GM08714 (cell line): Measurements from ENCODE around the gene MRC2.

ENCODE experiments used
- H3K4me3 ChIP-seq: fragments of 200-500 bp; sonication (Bioruptor generic); 2 replicates; pipeline ENCODE4 v1.5.1; 2014; ENCODE audit warnings: mild to moderate bottlenecking, low read length, inconsistent platforms
- ZNF274 ChIP-seq: IDR thresholded peaks from 2 replicates; pipeline ENCODE4 v1.6.1; 2012; ENCODE audit warnings: mild to moderate bottlenecking, low read depth, low read length

Gene MRC2

DNA sequence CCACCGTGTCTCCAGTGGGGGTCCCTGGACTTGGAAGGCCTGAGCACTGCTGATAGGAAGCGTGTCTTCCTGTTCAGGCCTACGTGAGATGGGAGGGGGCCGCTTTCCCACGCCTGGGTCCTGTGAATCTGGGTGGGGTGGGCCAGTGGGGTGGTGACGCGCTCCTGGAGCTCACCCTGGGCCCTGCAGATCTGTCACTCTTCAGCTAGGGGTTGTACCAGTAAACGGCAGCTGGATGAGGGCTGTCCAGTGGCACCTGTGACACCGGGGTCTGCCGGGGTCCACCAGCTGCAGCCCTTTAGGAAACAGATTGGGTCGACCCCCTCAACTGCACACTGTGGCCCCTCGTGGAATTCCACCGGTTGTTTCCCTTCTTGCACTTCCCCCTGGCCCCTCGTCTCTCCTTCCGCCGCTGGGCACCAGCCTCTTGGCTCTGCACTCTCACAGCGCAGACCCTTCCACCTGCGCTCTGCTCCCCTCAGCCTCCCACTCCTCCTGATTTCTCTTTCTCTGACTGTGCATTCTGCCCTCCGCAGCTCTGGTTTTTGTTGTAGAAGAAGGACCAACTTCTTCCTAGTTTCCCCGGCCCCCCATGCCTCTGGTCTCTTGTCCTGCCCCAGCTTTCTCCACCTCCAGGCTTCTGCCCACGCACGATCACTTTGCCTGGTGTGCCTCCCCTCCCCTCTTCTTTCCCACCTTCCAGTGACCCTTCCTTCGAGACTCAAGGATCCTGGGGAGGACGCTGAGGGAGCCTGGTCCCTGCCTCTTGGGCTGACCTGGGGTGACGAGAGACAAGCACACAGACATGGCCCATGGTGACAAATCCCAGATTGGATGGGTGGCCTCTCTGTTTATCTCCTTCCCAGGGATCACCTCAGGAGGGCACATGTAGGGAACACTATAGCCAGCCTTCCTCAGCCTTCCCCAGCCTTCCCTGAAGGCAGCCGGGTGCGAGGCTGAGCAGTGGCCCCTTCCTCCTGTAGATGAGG, 4.8 kb downstream of the MRC2 start:
- no peak overlapping the region for H3K4me3 ChIP-seq
- TF ChIP-seq ZNF274: no peak

DNA sequence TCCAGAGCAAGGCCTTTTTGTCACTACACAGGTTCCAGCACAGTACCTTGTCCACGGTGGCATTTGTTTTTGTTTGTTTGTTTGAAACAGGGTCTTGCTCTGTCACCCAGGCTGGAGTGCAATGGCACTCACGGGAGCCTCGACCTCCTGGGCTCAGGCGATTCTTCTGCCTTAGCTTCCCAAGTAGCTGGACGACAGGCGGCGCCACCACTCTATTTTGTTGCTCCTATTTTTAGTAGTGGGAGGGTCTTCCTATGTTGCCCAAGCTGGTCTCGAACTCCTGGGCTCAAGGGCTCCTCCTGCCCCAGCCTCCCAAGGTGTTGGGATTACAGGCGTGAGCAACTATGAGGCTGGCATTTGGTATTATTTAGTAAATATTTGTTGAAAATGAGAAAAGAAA, 10.3 kb downstream of the MRC2 start:
- H3K4me3 ChIP-seq: no peak overlapping the region
- TF ChIP-seq ZNF274: no peak

DNA sequence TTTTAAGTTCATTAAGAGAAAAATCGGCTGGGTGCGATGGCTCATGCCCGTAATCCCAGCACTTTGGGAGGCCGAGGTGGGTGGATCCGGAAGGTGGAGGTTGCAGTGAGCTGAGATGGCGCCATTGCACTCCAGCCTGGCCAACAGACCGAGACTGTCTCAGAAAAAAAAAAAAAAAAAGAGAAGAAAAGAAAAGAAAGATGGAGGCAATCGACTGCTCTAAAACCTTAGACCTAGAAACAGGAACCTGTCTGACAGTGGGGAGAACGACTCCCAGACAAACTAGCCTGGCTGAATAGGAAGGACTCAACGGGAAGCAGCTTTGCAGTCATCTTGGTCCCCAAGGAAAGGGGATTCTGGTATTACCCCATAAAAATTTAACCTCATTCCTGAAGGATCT, 13.7 kb downstream of the MRC2 start:
- H3K4me3 ChIP-seq: no peak overlapping the region
- no peak for TF ChIP-seq ZNF274

DNA sequence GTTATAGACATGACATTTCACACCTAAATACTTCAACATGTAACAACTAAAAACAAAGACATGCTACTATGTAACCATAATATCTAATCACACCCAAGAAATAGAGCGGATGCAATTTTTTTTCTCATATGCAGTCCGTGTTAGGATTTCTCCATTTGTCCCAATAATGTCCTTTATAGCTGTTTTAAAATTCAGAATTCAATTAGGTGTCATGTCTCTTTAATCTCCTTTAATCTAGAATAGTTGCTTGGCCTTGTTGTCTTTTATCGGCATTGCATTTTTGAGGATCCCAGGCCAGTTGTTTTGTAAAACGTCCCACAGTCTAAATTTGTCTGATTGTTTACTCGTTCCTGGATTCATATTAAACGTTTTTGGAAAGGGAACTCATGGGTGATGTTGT, 14.5 kb downstream of the MRC2 start:
- TF ChIP-seq ZNF274: no peak
- no peak overlapping the region for H3K4me3 ChIP-seq

DNA sequence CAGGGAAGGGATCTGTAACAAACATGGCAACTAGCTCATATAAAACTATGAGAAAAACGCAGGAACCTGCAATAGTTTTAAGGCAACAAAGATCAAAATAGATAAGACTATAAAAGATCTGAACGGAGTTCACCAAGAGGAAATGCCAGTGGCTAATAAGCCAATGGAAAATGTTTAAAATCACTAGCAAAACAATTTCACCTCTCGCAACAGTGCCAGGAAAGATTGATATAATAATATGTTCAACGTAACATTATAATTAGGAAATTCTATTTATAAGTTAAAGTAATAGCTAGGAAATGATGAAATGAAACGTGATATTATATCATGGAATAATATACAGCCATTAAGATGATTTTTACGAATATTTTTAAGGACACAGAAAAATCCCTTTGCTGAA, 16.0 kb downstream of the MRC2 start:
- H3K4me3 ChIP-seq: no peak overlapping the region
- no peak for TF ChIP-seq ZNF274

DNA sequence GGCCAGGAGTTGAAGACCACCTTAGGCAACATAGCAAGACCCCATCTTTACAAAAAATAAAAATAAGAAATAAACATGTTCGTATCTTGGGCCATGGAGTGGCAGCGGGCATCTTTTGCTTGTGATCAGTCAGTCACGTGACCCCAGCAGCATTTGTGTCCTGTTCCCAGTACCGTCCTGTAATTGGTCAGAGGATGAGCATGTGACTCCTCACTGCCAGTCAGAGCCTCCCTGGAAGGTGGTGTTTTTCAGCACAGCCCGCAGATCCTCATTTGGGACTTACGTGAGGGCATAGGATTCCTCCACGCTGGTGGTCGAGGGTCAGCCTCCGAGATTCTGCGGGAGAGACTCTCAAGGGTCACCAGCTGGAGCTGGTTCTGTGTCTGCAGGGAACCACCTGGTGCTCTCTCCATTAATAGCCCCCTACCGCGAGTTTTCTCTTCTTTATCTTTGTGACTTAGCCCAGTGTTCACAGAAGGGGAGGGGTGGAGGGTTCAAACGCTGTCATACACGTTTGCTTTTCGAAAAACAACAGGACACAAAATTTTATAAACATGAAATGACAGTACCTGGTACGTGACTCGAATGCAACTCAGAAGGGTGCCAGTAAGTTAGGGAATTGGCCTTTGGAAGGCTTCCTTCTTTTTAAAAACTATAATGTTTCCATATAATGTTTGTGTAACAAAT, 17.2 kb downstream of the MRC2 start:
- no peak overlapping the region for H3K4me3 ChIP-seq

DNA sequence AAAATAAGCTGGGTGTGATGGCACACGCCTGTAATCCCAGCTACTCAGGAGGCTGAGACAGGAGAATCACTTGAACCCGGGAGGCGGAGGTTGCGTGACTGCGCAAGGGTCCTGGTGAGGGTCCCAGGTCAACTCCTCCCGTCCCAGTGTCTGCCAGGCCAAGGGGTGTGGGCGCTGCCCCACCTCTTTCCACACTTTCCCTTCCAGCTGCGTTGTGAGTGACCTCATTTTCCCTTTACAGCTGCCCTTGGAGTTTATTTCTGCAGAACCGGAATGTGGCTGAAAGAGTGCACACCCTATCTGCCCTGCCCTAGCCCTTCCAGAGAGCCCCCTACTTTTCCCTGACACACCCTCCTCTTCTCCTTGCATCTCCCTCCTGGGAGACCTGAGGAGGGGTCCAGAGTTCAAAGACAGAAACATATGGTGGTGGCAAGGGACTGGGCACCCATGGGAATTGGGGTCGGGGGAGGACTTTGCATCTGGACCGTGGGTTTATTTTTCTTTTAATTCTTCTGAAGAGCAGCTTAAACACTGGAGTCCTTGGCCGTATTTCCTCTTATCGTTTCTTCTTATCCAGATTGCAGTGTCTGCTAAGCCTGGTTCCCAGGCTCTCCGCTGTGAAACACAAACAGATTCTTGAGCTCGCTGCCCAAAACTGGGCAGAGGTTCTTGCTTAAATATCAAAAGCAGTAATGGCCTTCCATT, 20.9 kb downstream of the MRC2 start:
- TF ChIP-seq ZNF274: no peak
- H3K4me3 ChIP-seq: no peak overlapping the region

More for the DNA sequence above, 17.2 kb downstream of the MRC2 start:
- TF ChIP-seq ZNF274: no peak

DNA sequence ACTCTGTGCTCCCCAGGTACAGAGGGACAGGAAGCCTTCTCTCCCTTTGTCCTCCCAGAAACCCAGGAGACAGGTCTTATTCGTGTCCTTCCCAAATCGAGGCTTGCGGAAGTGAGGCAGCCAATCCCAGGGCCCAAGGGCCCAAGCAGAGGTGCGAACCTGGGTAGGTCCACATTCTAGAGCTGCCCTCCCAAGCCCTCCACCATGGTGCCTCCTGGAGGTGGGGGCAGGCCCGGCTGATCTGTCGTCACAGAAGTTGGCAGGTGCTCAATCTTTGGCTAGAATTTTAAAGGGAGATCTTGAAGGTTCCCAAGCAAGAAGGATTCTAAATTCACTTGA, 21.5 kb downstream of the MRC2 start:
- no peak for TF ChIP-seq ZNF274
- H3K4me3 ChIP-seq: no peak overlapping the region

DNA sequence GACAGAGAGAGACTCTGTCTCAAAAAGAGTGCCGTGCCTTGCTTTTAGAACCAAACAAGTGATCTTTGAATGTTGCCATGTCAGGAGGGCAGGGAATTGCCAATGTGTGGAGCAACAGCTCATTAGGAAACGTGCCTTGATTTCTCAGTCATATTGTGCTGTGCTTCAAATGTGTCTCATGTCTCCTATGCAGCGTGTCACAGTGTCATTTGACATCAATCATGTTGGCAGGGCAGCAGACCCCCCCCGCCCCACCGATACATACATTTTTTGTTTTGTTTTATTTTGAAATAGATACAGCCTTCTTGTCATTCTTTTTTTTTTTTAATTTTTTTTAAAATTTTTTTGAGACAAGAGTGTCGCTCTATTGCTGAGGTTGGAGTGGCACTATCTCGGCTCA, 22.1 kb downstream of the MRC2 start:
- TF ChIP-seq ZNF274: no peak
- H3K4me3 ChIP-seq: no peak overlapping the region

DNA sequence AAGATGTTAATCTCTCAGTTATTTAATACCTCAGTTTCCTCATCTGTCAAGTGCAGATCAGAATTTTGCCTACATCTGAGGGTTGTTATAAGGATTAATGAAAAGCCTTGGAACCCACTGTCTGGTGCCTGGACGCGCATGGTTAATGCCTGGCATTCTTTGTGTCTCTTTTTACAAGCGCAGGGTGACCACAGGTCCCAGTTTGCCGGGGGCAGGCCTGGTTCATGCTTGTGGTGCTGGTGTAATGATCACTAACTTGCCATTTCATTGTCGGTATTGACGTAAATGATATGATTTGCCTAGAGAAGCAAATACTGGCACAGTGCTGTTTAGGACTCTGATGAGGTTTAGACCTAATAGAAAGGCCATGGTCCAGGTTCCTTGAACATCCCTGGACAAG, 23.1 kb downstream of the MRC2 start:
- no peak for TF ChIP-seq ZNF274
- H3K4me3 ChIP-seq: no peak overlapping the region

DNA sequence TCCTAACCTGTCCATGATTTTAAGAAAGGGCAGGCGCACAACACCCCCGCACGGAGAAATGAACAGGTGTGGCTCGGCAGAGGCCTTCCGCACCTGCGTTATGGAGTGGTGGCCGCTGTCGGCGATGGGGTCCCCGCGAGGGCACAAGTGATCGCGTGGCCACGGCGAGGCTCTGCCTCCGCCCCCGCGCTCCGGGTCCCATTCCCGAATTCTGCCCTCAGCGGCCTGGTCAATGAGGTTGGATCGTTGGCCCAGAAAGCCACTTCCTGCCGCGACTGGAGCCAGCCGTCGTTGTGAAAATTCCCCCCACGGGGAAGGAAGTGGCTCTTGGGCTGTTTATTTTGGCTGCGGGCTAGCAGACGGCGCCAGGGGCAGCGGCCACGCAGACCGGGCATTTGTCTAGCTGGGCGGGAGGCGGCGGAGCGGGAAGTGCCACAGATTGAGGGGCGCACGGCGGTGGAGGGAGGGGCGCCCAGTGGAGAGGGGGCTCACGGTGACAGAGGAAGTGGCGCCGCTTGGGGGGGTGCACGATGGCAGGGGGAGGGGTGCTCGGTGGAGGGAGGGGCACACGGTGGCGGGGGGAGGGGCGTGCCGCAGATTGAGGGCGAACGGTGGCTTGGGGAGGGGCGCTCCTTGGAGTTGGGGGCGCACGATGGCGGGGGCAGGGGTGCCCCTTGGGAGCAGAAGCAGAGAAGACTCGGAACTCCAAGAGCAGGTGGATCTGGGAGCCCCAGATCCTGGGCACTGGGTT, 25.0 kb downstream of the MRC2 start:
- TF ChIP-seq ZNF274: no peak

DNA sequence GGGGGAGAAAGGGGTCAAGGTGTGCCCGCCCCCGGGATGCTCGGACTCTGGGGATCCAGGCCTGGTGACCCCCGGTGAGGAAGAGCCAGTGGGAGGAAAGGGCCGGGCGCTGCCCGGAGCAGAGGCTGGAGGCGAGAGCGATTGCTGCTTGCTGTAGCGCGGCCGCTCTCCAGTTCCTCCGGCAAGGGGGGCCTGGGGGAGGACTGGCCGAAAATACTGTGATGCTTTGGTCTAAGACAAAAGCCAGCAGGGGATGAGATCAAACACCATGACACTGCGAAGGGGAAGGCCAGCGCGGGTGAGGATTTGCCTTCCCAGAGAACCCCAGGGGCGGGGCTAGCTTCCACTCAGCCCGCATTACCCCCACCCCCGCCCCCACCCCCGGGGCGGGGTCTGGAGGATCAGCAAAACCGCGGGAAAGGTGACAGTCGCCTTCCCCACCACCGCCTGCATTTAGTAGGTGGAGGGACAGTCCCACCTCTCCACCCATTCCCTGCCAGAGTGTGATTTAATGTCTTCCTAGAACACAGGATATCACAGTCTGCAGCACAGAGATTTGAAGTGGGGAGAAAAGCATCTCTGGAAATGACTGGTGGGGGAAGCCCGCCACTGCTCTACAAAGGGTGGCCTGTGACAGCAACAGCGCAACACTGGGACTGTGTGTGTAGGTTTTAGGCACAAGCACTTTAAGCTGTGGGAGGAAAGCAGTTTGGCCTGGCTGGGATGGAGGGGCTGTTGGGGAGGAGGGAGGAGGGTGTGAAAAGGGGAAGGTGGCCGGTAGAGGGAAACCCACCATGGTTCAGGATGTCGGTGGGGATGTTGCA, 25.7 kb downstream of the MRC2 start:
- peak overlapping the region; percentile 47; the same call in 1 of the 2 replicates for H3K4me3 ChIP-seq
- no peak for TF ChIP-seq ZNF274

More for the DNA sequence above, 25.0 kb downstream of the MRC2 start:
- peak overlapping the region; percentile 47; the same call in 1 of the 2 replicates for H3K4me3 ChIP-seq
